ENCODE results near the gene SIX3. TPM values are rescaled to one million over a fixed set of nuclear protein-coding genes. Genes with fewer than 3 reads are reported as not detected.

SIX3 gene
- total and polyA plus RNA-seq, 4 donors: 0.02 to 0.06 TPM; not detected in 2

DNA sequence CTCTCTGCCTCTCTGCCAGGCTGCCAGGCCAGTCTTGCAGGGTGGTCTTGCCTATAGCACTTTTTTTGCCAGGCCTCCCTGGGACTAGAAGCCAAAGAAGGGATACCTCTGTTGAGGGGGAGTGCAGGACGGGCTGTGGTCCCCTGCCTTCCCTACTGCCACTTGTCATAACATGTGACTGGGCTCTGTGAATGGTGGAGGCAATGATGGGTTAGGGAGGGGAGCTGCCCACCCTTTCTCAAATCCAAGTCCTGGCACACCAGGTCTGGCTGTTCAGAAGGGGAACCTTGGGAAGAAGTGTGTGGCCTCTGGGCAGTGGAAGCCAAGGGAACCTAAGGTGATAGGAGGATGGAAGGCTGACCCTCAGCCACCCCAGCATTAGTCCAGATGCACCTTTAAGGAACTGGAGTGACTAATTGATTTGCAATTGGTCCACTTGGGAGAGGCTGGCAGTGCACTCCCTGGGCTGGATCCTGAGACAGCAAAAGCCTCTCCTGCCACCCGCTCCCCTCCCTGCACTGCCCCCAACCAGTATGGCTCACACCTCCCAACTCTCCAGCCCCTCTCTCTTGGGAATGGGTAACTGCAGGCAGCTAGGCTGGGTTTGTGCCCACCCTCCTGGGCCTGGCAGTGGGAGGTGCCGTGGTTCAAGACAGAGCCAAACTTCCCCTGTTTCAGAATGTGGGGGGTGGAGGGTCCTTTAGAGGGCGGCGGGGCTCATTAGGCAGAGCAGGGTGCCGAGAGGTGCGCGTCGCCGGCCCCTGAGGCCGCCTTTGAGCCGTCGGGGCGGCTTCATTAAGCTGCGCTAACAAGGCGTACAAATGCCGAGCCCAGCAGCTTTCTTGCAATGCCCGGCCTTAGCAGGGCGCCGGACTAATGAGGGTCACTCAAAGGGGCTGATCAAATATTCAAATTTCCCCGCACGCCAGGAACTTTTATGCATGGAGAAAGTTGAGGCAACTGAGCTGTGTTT, 4.5 kb upstream of the SIX3 start:
- Histone ChIP-seq H3K4me1 (ENCODE audit: control insufficient read depth in 5 of 5, insufficient read depth in 5 of 5, low read length in 5 of 5) (peaks cover 0 to 22% (median 4%) of the 10 kb centered on the region in 5 donors), H3K9me3 (ENCODE audit: control insufficient read depth in 4 of 4, insufficient read depth in 3 of 4, low read length in 3 of 4) (no peaks in the 10 kb centered on the region), H3K4me3 (no peak overlapping the region), H3K9ac (ENCODE audit: insufficient read depth in 1 of 2, low read length in 2 of 2) (no peak overlapping the region), H3K27me3 (ENCODE audit: control insufficient read depth in 3 of 3, insufficient read depth in 3 of 3, low read length in 2 of 3) (peaks cover 26 to 96% (median 80%) of the 10 kb centered on the region in 3 donors), H3K27ac (ENCODE audit: low read depth in 1 of 2, low read length in 1 of 2) (no peak overlapping the region), H3K36me3 (ENCODE audit: control insufficient read depth in 4 of 4, insufficient read depth in 4 of 4, low read length in 4 of 4) (no peaks in the 10 kb centered on the region)
- WGBS, 2 donors: 11 to 16% methylated on average over 22 of the region's 22 CpGs
- TF ChIP-seq, protein P1, sequence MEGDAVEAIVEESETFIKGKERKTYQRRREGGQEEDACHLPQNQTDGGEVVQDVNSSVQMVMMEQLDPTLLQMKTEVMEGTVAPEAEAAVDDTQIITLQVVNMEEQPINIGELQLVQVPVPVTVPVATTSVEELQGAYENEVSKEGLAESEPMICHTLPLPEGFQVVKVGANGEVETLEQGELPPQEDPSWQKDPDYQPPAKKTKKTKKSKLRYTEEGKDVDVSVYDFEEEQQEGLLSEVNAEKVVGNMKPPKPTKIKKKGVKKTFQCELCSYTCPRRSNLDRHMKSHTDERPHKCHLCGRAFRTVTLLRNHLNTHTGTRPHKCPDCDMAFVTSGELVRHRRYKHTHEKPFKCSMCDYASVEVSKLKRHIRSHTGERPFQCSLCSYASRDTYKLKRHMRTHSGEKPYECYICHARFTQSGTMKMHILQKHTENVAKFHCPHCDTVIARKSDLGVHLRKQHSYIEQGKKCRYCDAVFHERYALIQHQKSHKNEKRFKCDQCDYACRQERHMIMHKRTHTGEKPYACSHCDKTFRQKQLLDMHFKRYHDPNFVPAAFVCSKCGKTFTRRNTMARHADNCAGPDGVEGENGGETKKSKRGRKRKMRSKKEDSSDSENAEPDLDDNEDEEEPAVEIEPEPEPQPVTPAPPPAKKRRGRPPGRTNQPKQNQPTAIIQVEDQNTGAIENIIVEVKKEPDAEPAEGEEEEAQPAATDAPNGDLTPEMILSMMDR (IDR thresholded peaks at IDR 0.05; ENCODE audit: control extremely low read depth, extremely low read depth): no peak
- DNase-seq (no peak), ATAC-seq (ENCODE audit: insufficient read depth, low FRiP score) (no peak)

DNA sequence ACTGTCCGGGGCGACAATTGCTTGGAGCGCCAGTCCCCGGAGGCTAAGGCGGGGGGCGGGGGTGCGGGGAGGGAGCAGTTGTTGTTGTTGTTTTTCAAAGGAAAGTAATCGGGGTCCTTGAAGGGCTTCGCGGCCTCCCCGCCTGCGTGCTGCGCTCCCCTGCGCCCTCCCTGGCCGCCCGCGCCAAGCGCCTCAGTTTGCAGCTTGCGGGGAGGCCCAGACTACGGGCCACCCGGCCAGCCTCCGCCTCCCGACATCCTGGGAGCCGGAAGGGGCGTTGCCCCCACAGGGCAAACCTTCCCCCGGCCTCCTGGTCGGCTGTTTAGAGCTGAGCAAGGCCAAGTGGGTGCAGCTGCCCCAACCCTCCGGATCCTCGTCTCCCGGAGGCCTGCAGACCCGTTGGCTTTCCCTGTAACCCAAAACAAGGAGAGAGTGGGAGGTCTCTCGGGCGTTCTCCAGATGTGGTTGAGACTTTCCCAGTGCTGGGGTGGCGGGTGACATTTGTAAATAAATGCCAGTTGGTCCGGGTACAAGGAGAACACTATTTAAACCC, 3.7 kb upstream of the SIX3 start:
- Histone ChIP-seq H3K4me1 (ENCODE audit: control insufficient read depth in 5 of 5, insufficient read depth in 5 of 5, low read length in 5 of 5) (peaks cover 0 to 30% (median 4%) of the 10 kb centered on the region in 5 donors), H3K9ac (ENCODE audit: insufficient read depth in 1 of 2, low read length in 2 of 2) (no peak overlapping the region), H3K36me3 (ENCODE audit: control insufficient read depth in 4 of 4, insufficient read depth in 4 of 4, low read length in 4 of 4) (no peaks in the 10 kb centered on the region), H3K27me3 (ENCODE audit: control insufficient read depth in 3 of 3, insufficient read depth in 3 of 3, low read length in 2 of 3) (peaks cover 26 to 95% (median 77%) of the 10 kb centered on the region in 3 donors), H3K4me3 (no peak overlapping the region), H3K9me3 (ENCODE audit: control insufficient read depth in 4 of 4, insufficient read depth in 3 of 4, low read length in 3 of 4) (no peaks in the 10 kb centered on the region), H3K27ac (ENCODE audit: low read depth in 1 of 2, low read length in 1 of 2) (no peak overlapping the region)
- WGBS, 2 donors: 2 to 5% methylated on average over 28 to 35 of the region's 35 CpGs
- DNase-seq: peak in 1 of 3 donors; percentile 35
- ATAC-seq (ENCODE audit: insufficient read depth, low FRiP score): no peak
- TF ChIP-seq, protein P1 (IDR thresholded peaks at IDR 0.05; ENCODE audit: control extremely low read depth, extremely low read depth): no peak

DNA sequence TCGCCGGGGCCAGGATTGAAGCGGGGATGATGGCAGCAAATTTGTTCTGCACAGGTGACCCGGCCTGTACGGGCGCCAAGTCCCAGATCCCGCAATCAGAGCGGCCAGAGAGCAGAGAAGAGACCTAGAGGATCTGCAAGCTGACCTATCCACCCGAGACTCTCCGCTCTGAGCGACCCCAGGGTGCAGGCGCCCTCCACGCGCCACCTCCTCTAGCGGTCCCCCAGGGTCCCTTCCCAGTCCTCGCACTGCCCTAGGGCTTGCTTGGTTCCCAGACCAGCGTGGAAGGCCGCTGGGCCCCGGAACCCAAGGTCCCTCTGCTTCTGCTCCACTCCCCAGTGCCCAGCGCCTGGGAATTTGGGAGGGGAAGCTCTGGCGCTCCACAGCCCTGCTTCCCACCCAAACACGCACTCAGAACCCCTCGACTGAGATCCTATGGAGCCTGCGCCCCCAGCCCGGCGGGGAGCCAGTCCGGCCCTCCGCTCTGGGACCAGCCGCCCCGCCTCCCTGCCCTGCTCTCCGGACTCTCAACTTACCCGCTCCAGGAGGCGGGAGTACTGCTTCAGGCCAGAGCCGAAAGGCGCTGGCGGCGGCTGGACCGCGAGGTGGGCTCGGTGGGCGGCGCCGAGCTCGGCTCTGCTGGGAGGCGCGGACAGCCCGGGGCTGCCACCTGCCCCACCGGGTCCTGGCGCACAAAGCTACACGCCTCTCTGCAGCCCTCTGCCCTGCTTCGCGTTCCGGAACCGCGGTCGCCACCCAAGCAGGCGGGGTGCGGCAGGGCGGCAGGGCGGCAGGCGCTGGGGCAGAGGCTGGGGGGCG, 3.0 kb upstream of the SIX3 start:
- TF ChIP-seq, protein P1 (IDR thresholded peaks at IDR 0.05; ENCODE audit: control extremely low read depth, extremely low read depth): no peak
- no peak for ATAC-seq (ENCODE audit: insufficient read depth, low FRiP score)

More for the DNA sequence above, 3.0 kb upstream of the SIX3 start:
- WGBS, 2 donors: 3 to 4% methylated on average over 62 of the region's 62 CpGs
- Histone ChIP-seq H3K27me3 (ENCODE audit: control insufficient read depth in 3 of 3, insufficient read depth in 3 of 3, low read length in 2 of 3) (peaks cover 21 to 95% (median 74%) of the 10 kb centered on the region in 3 donors), H3K9me3 (ENCODE audit: control insufficient read depth in 4 of 4, insufficient read depth in 3 of 4, low read length in 3 of 4) (no peaks in the 10 kb centered on the region), H3K9ac (ENCODE audit: insufficient read depth in 1 of 2, low read length in 2 of 2) (no peak overlapping the region), H3K4me3 (no peak overlapping the region), H3K27ac (ENCODE audit: low read depth in 1 of 2, low read length in 1 of 2) (no peak overlapping the region), H3K4me1 (ENCODE audit: control insufficient read depth in 5 of 5, insufficient read depth in 5 of 5, low read length in 5 of 5) (peaks cover 0 to 32% (median 8%) of the 10 kb centered on the region in 5 donors), H3K36me3 (ENCODE audit: control insufficient read depth in 4 of 4, insufficient read depth in 4 of 4, low read length in 4 of 4) (no peaks in the 10 kb centered on the region)
- peak in 1 of 3 donors; percentile 22 for DNase-seq
